SKM-1 (cell line): Measurements from ENCODE around the gene FOXP1.

Experiments used
- DNase-seq: peaks from one replicate; lab custom pipeline; 2025; ENCODE audit not compliant: unreplicated experiment; lab: John Stamatoyannopoulos, UW

The FOXP1 gene

GRCh38 chr3:71070497-71071463 lies 512.7 kb downstream of the FOXP1 start:
- no peak for DNase-seq

DNA sequence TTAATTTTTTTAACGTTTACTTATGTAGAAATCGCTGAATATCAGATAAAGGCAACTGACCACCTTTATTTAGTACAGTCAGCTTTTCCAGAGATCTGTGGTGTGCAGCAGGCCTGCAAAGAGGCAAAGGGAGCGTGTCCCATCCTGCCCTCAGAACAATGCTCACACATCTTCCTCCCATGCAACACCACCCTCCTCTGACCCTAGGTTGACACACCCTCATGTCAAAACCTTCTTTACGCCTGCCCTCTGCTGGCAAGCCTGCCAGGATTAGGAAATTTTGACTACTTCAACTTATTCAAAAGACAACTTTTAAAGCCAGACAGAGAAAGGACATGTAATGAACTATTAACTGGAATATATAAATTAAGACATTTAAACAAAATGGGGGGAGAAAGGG lies 513.7 kb downstream of the FOXP1 start:
- DNase-seq, result peak; percentile 76

- no peak for DNase-seq
Measured at GRCh38 chr3:71067977-71068654, 515.4 kb downstream of the FOXP1 start.

- peak; percentile 69 for DNase-seq
Measured at GRCh38 chr3:71066849-71067261, 516.7 kb downstream of the FOXP1 start.

GRCh38 chr3:71066356-71066755 lies 517.2 kb downstream of the FOXP1 start:
- peak; percentile 65 for DNase-seq

DNA sequence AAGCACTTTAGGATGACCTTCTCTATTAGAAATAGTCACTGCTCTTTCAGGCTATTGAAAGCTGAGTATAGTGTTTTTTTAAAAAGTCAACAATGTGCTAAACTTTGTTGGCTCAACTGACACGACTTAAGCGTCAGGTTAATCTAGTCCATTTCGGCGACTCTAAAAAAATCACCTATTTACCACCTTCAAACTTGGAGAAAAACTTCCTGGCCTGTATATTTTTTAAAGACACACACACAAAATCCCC lies 517.8 kb downstream of the FOXP1 start:
- no peak for DNase-seq

DNA sequence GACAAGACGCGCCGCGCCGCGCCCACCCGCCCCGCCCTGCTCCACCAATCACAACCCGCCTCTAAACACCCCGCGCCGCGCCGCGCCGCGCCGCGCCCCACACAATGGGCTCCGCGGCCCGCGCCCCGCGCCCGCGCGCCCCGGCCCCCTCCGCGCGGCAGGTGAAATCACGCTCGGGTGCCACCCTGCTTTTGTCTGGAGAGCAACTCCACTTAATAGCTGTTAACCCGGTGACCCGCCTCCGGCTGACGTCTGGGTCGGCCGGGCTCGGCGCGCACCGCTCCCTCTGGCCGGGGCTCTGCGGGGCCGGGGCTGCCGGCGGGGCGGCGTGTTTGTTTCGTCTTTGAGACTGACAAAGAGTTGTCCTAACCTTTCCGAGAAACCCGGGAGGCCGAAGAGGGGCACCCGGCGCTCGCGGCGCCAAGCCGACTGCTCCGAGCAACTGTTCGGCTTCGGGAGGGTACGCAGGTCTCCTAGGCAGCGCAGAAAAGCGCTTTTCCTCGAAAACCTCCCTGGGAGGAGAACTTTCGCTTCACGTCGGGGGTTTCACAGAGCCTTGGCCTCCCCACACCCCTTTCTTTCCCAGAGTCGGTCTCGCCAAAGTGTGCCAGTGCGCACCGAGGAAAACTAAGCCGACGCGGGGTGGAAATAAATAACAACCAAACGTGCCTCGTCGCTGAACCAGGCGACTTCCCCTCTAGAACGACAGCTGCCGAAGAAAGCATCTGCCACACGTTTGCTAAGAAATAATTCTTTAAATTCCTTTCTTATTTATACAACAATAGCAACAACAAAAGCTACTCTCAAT lies 518.4 kb downstream of the FOXP1 start:
- DNase-seq, result no peak

DNA sequence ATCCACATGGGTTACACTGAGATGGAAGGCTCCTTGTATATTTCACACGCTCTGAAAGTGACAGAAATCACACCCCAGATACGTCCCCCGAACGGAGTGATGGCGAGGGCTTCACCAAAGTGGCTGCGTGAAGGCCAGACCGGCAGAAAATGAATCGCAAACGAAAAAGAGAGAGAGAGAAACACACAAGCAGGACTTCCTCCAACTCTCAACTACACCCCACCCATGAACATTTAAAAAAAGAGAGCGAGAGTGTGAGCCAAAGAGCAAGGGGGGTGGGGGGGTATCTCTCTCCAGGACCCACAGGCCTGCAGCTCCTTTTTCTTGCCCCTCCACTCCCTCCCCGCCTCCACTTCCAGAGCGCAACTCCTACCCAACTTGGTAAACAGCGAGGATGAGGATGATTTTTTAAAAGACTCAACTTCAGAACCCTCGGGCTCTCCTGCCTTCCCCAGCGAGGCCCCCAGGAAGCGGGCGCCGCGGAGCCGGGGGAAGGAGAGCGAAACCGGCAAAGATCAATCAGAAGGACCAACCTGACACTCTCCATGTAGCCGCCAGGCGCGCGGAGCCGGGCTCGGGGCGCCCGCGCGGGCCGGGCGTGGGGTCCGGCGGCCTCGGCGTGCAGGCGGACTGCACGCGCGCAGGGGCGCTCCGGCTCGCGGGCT lies 519.1 kb downstream of the FOXP1 start:
- DNase-seq, result no peak

- DNase-seq, result peak; percentile 49
Measured at GRCh38 chr3:71063773-71064290, 519.7 kb downstream of the FOXP1 start.

DNA sequence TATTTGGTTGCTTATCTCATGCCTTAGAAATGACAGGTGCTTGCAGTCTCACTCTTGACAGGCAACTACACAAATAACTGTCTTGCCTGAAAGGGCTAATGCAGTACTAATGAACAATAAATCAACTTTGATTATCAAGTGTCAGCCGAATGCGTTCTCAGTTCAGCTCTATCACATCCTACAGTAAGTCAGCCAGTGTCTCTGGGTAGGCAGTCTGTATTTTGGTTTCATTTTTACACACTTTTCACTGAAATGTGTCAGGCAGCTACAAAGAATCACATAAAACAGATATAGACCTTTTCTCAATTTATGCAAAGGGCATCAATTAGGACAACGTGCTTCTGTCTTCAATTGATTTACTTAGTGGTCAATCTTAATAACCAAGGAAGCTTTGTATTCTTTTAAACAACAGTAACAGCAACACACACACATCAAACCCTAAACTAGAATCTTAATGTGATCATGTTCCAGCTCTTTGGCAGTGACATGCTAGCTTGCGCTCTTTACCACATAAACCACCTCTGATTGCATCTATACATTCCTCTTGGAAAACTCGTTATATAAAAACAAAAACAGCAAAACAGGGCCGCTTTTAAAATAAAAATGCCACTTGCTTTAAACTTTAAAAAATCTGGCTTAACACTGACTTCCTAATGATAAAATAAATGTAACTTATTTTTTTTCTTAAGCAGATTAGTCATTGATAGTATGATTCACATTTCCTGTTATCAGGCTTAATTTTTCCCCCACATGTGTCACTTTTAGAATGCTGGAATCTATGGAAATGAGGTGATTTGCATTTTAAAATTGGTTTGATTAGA lies 520.4 kb downstream of the FOXP1 start:
- no peak for DNase-seq

GRCh38 chr3:71062037-71062932 lies 521.2 kb downstream of the FOXP1 start:
- DNase-seq, result no peak

GRCh38 chr3:71061581-71061980 lies 521.9 kb downstream of the FOXP1 start:
- DNase-seq, result no peak

GRCh38 chr3:71061037-71061436 lies 522.5 kb downstream of the FOXP1 start:
- no peak for DNase-seq

DNA sequence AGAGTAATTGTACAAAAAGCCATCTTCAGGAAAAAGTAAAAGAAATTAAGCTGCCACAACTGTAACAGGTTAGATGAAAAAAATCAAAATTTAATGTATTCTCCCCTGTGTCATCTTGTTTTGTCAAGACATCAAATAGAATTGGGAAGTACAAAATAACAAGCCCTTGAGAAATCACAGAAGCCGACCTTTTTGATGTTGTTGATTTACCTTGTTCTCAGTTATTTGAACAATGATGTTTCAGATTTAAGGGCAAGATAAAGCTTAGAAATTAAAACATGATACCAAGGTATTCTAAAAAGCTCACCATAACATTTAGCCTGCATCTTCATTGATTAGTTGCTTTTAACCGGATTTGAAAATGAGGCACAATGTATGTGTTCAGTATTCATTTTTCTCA lies 523.0 kb downstream of the FOXP1 start:
- DNase-seq, result no peak

GRCh38 chr3:71057526-71057894 lies 526.0 kb downstream of the FOXP1 start:
- no peak for DNase-seq

- no peak for DNase-seq
Measured at GRCh38 chr3:71056327-71056726, 527.2 kb downstream of the FOXP1 start.

DNA sequence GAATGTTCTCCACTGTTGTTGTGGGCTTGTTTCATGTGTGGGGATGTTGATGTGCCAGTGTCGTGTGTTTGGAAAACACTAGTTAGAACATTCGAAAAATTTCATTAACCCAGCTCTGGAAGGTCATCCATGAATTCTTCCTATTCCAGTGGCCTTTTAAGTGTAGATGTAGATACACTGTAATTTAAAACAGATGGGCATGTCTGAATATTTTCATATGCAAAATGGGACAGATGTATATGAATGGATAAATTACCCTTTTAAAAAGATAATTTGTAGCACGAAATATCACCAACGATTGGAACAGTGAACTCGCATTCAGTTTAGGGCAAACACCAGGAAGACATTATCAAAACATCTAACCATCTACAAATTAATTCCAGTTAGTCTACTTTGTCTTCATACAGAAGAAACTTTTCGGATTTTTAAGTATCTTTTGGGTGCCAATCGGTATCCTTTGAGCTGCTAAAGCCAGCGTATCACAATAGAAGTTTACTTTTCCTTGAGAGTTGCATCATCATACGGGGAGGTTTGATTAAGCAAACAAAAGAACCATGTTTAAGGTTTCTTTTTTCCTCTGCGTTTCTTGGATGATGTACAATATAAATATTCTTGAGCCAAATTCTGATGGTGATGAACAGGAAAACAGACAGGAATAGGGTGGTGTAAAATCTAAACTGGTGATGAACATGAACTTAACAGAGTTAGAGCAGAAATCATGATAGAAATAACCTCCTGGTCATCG lies 528.1 kb downstream of the FOXP1 start:
- no peak for DNase-seq

GRCh38 chr3:71054312-71054711 lies 529.2 kb downstream of the FOXP1 start:
- DNase-seq, result no peak
